ENCODE measurements around the gene KCNMB2.

GRCh38 chr3:178671377-178671776, 135.1 kb downstream of the KCNMB2 start:
- TF ChIP-seq CTCF (IDR thresholded peaks at IDR 0.05) (no peak), POLR2A (IDR thresholded peaks at IDR 0.05) (no peak), POLR2AphosphoS5 (IDR thresholded peaks at IDR 0.05) (no peak), EP300 (IDR thresholded peaks at IDR 0.05) (no peak)

Measured in stomach (tissue), 4 donors.